GM19452 (cell line): ENCODE data around the gene COL5A1.

Experiments used
- ATAC-seq: cut with Tn5 transposase; IDR thresholded peaks from one replicate; pipeline ENCODE4 v1.9.1; 2021; ENCODE audit not compliant: unreplicated experiment

Gene COL5A1

DNA sequence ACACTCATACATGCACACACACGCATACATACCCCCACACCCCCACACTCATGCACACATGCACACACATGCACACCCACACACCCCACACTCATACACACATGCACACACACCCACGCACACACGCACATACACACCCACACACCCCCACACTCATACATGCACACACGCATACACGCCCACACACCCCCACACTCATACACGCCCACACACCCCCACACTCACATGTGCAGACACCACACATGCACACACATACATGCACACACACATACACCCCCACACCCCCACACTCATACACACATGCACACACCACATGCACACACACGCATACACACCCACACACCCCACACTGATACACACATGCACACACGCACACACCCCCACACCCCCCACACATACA lies 118.3 kb downstream of the COL5A1 start:
- ATAC-seq = no peak

DNA sequence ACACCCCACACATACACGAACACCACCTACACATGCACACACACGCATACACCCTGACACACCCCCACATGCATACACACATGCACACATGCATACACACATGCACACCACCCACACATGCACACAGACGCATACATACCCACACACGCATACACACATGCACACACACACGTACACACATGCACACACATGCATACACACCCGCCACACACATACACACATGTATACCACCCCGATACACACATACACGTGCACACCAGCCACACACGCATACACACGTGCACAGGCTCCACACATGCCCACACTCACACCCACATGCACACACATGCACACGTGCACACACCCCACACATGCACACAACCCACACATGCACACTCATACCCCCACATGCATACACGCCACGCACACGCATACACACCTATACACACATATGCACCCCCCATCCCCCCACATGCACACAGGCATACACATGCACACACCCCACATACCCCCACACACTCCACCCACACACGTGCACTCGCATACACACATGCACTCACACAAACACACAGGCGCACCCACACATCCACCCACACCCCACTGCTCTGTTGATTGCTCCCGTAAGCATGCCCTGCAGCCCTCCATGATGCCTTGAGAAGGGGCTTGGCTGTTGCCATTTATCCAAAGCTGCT lies 119.3 kb downstream of the COL5A1 start:
- no peak for ATAC-seq

GRCh38 chr9:134764473-134765269 lies 123.1 kb downstream of the COL5A1 start:
- ATAC-seq = no peak

- ATAC-seq = no peak
Measured at GRCh38 chr9:134765785-134766184, 124.2 kb downstream of the COL5A1 start.

DNA sequence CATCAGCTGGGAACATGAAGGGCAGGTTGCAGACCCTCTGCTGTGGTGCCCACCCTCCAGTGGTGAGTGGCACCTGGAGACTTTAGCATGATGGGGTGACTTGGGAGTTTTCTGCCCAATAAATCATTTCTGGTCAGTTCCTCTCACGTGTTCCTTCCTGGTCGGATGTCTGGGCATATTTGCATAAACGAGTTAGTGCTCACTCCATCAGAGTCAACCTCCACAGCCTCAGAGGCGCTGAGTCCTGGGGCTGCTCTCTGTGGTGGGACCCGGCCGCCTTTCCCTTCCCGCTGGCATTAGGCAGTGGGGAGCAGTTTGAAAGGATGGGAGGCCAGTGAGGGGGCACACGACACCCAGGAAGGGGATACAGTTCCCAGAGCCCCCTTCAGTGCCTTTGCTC lies 125.0 kb downstream of the COL5A1 start:
- ATAC-seq = no peak

DNA sequence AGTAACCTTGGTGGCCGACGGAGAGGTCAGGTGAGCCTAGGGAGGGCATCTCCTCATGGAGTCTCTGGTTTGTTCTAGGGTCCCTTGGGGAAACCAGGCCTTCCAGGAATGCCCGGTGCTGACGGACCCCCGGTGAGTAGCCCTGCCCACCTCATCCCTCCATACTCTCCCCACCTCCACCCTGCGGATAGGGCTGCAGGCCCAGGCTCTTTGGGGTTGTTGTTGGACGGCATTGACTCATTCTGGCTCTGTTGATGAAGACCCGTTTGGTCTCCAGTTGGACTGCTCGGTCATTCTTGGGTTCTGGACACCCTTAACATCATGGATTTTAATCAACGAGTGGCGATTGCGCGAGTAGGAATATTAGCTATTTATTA lies 126.7 kb downstream of the COL5A1 start:
- ATAC-seq = no peak

DNA sequence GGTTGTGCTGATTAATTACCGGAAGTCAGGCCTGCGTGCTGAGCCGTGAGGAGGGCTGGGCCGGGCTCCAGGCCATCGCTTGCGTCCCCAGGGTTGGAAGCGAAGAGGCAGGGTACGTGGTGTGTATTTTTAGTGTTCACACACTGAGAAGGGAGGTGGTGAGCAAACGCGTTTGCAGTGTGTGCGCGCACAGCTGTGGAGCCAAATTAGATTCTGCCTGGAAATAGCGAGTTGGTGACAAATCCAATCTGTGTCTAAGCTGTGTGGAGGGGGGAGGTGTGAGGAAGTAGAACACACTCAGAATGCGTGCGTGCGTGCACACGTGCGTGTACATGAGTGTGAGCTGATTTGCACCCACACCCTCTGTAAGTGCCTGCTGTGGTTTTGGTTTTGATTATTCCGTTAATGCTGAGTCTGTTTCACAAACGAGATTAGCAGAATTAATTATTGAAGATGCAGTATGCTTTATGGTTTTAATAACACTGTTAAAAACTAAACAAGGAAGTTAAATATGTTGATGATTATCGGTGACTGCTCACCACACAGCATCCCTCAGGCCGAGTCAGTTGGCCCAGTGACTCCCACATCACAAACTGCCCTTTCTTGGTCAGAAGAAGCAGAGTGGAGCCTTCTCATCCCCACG lies 127.2 kb downstream of the COL5A1 start:
- ATAC-seq = no peak

- no peak for ATAC-seq
Measured at GRCh38 chr9:134770972-134771971, 129.7 kb downstream of the COL5A1 start.

GRCh38 chr9:134772331-134772730 lies 130.7 kb downstream of the COL5A1 start:
- ATAC-seq = no peak

DNA sequence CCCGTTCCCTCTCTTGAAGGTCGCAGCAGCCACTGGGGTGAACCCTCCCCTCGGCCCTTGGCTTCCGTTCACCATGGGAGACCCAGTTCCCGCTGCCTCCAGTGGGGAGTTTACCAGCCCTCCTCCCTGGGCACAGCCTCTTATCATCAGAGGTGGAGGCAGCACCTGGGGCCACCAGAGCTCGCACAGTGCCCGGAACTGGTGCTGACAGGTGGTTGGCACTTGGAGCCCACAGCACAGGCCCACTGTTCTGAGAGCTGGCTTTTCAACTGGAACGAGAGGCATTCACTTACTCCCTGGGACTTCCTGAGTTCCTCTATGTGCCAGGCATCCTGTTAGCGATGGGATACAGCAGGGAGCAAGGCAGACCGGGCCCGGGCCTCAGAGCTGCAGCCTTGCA lies 132.2 kb downstream of the COL5A1 start:
- no peak for ATAC-seq

GRCh38 chr9:134774410-134774809 lies 132.8 kb downstream of the COL5A1 start:
- no peak for ATAC-seq

DNA sequence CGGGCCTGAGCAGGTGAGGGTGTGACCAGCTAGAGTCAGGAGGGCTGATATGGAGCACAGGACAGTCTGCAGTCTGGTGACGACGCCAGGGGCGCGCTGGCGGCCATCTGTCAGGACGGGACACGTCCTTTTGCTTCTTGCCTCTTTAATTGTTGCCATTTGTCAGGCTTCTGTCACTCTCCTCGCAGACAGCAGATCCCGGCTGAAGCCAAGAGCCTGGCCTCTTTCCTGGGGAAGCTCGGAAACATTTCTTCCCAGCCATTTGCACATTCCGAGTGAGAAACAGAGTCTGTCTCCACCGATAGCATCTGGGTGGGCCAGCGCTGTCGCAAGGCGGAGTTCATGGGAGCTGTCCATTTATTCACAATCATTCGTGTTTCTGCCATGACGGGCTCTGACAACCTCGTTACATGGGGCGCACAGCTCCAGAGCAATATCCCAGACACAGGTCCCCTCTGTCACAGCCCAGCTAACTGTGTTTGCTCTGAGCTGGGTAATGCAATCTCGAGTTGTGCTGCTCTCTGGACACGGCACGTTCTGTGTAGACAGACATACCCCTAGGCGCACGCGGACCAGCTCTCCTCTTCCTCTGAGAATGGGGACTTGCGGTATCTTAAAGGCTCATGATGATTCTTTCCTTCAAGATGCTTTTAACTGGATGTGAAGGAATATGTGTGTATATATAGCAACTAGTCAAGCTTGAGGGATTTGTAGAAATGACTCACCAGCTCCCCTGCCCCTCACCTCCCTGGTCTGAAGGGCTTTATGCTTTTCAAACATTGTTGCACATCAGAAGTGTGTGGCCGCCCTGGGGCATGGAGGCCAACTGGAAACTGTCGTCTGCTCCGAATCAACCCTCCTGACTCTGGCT lies 133.7 kb downstream of the COL5A1 start:
- ATAC-seq = no peak

GRCh38 chr9:134776080-134776796 lies 134.6 kb downstream of the COL5A1 start:
- ATAC-seq = no peak

DNA sequence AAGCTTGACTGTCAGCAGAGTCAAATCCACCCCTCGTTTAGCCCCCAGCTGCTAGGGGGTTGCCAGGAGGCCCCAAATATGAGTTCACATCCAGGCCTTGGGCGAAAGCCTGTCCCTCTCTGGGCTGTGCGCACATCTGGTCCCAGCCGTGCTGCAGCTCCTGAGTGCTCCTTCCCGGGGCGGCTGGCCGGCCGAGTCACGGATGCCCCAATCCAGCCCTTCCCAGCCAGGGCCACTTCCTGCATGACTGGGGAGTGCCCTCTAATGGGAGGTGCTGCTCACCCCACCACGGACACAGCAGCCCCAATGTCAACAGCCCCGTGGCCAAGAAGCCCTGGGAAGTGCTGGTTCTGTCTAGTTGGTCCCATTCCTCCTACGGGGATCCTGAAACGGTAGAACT lies 135.6 kb downstream of the COL5A1 start:
- no peak for ATAC-seq

- no peak for ATAC-seq
Measured at GRCh38 chr9:134778156-134778555, 136.6 kb downstream of the COL5A1 start.

GRCh38 chr9:134778841-134779411 lies 137.3 kb downstream of the COL5A1 start:
- no peak for ATAC-seq

DNA sequence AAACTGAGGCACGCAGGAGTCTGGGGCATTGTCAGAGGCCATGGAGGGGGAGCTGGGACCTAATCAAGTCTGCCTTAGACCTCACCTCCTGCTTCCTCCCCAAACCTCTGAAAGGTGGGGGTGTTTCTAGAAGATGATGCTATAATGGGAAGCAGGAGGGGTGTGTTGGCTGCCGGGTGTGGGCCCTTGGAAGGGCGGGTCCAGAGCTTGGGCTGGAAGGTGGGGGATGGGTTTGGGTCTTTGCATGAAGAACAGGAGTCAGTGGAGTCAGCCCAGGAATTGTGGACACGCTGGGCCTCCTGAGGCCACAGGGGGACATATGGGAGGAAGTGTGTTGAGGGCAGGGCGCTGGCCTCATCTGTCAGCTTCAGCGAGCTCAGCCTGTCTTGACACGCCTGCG lies 138.0 kb downstream of the COL5A1 start:
- no peak for ATAC-seq

GRCh38 chr9:134781591-134782302 lies 140.1 kb downstream of the COL5A1 start:
- ATAC-seq = no peak
